Ecto neural progenitor cell (in vitro differentiated cells): Measurements from ENCODE around the gene GALNT17.

ENCODE experiments used
- DNase-seq: peaks from one replicate; pipeline ENCODE4 v3.0.0-alpha.2; 2018; ENCODE audit warnings: low spot score

The GALNT17 gene

DNA sequence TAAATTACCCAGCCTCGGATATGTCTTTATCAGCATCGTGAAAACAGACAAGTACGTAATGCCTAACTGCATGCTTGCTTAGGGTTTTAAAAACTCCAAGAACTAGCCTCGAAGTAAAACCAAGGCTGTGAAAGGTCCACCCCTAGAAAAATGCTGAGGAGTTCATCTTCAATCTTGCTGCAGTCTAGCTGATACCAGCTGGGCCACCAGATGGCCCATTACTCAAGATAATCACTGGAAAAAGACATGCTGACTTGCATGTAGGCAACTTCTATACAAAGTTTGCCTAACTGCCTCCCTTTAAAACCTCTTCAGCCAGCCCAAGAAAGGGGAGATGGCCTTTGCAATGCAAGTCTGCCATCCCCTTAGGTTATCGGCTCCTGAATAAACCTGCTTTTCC lies 614.1 kb downstream of the GALNT17 start:
- no peak for DNase-seq

DNA sequence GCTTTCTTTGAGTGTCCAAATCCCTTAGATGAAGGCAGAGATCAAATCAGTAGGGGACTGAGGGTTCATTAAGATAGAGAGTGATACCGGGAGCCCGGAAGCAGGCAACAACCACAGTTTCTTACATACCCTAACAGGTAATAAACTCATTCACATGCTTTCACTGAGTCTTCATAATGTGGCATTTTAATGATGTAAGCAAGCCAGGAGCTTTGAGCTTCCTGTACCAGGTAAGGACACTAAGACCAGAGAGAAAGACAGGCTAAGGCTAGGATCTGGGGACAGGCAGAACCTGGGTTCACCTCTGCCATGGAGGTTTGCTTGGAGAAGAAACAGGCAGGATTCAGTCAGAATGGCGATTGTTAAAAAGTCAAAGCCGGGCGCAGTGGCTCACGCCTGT lies 618.3 kb downstream of the GALNT17 start:
- no peak for DNase-seq

- DNase-seq, result peak; percentile 88
Observed at GRCh38 chr7:71752171-71752935, 620.4 kb downstream of the GALNT17 start.

DNA sequence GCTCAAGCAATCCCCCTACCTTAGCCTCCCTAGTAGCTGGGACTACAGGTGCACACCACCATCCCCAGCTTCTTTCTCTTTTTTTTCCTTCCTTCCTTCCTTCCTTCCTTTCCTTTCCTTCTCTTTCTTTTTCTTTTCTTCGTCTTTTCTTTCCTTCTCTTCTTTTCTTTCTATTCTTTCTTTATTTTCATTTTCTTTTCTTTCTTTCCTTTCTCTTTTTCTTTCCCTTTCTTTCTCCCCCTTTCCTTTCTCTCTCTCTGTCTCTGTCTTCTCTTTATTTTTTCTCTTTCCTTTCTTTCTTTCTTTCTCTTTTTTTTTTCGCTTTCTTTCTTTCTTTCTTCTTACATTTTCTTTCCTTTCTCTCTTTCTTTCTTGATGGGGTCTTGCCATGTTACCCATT lies 621.3 kb downstream of the GALNT17 start:
- DNase-seq, result no peak

GRCh38 chr7:71753956-71754664 lies 622.2 kb downstream of the GALNT17 start:
- DNase-seq, result no peak

- no peak for DNase-seq
Observed at GRCh38 chr7:71754828-71755227, 622.9 kb downstream of the GALNT17 start.

DNA sequence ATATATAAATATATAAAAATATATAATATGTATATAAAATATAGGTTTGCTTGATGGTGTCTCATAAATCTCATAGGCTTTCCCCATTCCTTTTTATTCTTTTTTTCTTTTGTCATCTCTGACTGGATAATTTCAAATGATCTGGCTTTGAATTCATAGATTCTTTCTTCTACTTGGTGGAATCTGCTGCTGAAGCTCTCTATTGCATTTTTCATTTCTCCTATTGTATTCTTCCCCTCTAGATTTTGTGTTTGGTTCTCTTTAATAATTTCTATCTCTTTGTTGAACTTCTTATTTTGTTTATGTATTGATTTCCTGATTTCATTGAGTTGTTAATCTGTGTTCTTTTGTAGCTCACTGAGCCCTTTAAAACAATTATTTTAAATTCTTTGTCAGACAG lies 629.4 kb downstream of the GALNT17 start:
- no peak for DNase-seq
